KMS-11 (cell line): ENCODE results near the gene SMCO3.

ENCODE experiments used
- H2AFZ ChIP-seq: fragments of 200-600 bp; sonication (generic); 2 replicates; pipeline ENCODE4 v1.6.1; 2016; ENCODE audit warnings: antibody characterized with exemption, mixed run types, low read depth
- H3K27ac ChIP-seq: fragments of 200-600 bp; sonication (generic); 2 replicates; pipeline ENCODE4 v1.6.1; 2016; ENCODE audit warnings: mild to moderate bottlenecking, mixed run types
- H3K27me3 ChIP-seq: fragments of 200-600 bp; sonication (generic); 2 replicates; pipeline ENCODE4 v1.6.1; 2017; ENCODE audit warnings: mild to moderate bottlenecking, low read depth, mixed run types, moderate library complexity; ENCODE audit not compliant: insufficient read depth
- H3K36me3 ChIP-seq: fragments of 200-600 bp; sonication (generic); 2 replicates; pipeline ENCODE4 v1.6.1; 2017; ENCODE audit warnings: mild to moderate bottlenecking, mixed run types; ENCODE audit not compliant: insufficient read depth
- H3K4me1 ChIP-seq: fragments of 200-600 bp; sonication (generic); 2 replicates; pipeline ENCODE4 v1.6.1; 2016; ENCODE audit warnings: mild to moderate bottlenecking, low read depth, mixed run types; ENCODE audit not compliant: poor library complexity, severe bottlenecking
- H3K4me2 ChIP-seq: fragments of 200-600 bp; sonication (generic); 2 replicates; pipeline ENCODE4 v1.7.0; 2016; ENCODE audit warnings: mild to moderate bottlenecking, mixed run types
- H3K4me3 ChIP-seq: fragments of 200-600 bp; sonication (generic); IDR thresholded peaks from 2 replicates; pipeline ENCODE4 v1.6.1; 2017; ENCODE audit warnings: low read depth, low read length, mixed read lengths; ENCODE audit not compliant: insufficient read depth
- H3K79me2 ChIP-seq: fragments of 200-600 bp; sonication (generic); 2 replicates; pipeline ENCODE4 v1.6.1; 2016; ENCODE audit warnings: low read depth, mixed run types; ENCODE audit not compliant: insufficient read depth
- H3K9ac ChIP-seq: fragments of 200-600 bp; sonication (generic); 2 replicates; pipeline ENCODE4 v1.6.1; 2016; ENCODE audit warnings: mild to moderate bottlenecking, mixed run types
- H4K20me1 ChIP-seq: fragments of 200-600 bp; sonication (generic); 2 replicates; pipeline ENCODE4 v1.6.1; 2016; ENCODE audit warnings: mild to moderate bottlenecking, mixed run types; ENCODE audit not compliant: insufficient read depth
- TF ChIP-seq, protein P1 (sequence below): fragments of 200-600 bp; sonication (generic); conservative IDR thresholded peaks from 2 replicates; pipeline ENCODE4 v1.6.1; 2017; ENCODE audit warnings: low read depth, mild to moderate bottlenecking, antibody characterized with exemption, low read length, moderate library complexity, mixed read lengths

SMCO3 gene

GRCh38 chr12:14810167-14810952 lies 3.6 kb downstream of the SMCO3 start:
- no peak overlapping the region for H3K27ac ChIP-seq
- H2AFZ ChIP-seq, result no peak overlapping the region
- H4K20me1 ChIP-seq, result no peaks in the 10 kb centered on the region
- H3K4me2 ChIP-seq, result no peak overlapping the region
- H3K79me2 ChIP-seq, result no peaks in the 10 kb centered on the region
- H3K4me3 ChIP-seq, result no peak overlapping the region
- no peaks in the 10 kb centered on the region for H3K27me3 ChIP-seq
- no peak overlapping the region for H3K9ac ChIP-seq
- TF ChIP-seq, protein P1, sequence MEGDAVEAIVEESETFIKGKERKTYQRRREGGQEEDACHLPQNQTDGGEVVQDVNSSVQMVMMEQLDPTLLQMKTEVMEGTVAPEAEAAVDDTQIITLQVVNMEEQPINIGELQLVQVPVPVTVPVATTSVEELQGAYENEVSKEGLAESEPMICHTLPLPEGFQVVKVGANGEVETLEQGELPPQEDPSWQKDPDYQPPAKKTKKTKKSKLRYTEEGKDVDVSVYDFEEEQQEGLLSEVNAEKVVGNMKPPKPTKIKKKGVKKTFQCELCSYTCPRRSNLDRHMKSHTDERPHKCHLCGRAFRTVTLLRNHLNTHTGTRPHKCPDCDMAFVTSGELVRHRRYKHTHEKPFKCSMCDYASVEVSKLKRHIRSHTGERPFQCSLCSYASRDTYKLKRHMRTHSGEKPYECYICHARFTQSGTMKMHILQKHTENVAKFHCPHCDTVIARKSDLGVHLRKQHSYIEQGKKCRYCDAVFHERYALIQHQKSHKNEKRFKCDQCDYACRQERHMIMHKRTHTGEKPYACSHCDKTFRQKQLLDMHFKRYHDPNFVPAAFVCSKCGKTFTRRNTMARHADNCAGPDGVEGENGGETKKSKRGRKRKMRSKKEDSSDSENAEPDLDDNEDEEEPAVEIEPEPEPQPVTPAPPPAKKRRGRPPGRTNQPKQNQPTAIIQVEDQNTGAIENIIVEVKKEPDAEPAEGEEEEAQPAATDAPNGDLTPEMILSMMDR, result no peak
- H3K4me1 ChIP-seq, result no peaks in the 10 kb centered on the region
- no peaks in the 10 kb centered on the region for H3K36me3 ChIP-seq

- Histone ChIP-seq H3K9ac (peak overlapping the region; percentile 96; the same call in 1 of the 2 replicates), H3K36me3 (no peaks in the 10 kb centered on the region), H3K4me1 (peaks cover 22% of the 10 kb centered on the region), H2AFZ (peak overlapping the region; percentile 97), H3K79me2 (peaks cover 45% of the 10 kb centered on the region), H3K27ac (peak overlapping the region; percentile 94), H3K27me3 (no peaks in the 10 kb centered on the region), H3K4me3 (no peak overlapping the region), H3K4me2 (peak overlapping the region; percentile 52), H4K20me1 (0 out of 2 replicates have a peak, but pooled peaks cover 4% of the 10 kb centered on the region)
- TF ChIP-seq, protein P1, result no peak
Measured at GRCh38 chr12:14803830-14804160, 10.2 kb downstream of the SMCO3 start.

DNA sequence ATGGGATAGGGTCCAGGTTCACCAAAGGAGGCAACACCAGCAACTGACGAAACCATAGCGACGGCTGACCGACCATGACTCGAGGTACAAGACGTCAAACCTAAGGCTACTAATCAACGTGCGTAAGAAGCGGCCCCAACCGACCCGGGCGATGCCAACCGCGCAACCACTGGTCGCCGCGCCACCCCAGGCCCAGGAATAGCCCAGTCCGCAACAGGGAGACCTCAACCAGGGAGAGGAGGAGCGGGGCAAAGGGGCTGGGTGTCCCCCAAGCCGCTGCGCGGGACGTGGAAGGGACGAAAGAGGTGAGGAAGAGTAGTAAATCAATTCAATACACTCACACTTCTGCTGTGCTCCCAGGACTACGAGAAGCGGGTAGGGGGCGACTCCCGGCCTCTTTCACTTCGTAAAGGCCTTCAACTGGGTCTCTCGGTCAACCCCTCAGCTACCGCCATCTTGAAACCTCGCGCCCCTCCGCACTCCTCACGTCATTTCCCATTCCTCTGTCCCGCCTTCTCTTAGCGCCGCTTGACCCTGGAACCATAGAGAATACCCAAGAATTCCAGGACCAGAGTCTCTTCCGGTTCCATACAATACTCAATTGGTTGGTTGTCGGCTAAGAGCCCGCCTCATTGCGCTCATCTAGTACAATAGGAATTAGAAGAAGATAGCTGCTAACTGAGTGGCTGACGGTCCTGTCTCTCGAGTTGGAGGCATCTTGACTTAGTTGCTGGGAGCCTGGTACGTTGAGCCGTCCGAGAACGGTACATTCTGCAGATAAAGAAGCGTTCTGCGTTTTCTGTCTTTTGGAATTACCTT lies 10.8 kb downstream of the SMCO3 start, which contains the start of the genes C12orf60 and WBP11:
Gene C12orf60 (plus strand): TSS at position 660 of the 819 bp plus-strand sequence. CDS start 19,266 bp downstream, outside the sequence.
Gene WBP11 (minus strand): TSS at position 468 of the 819 bp plus-strand sequence. CDS start 2,095 bp downstream, outside the sequence.
- peak within 1 kb of the TSS; percentile 52 for H3K4me2 ChIP-seq
- 0 out of 2 replicates have a peak, but pooled peaks cover 4% of the 10 kb centered on the region for H4K20me1 ChIP-seq
- H3K4me3 ChIP-seq, result no peak within 1 kb of the TSS
- H3K27me3 ChIP-seq, result no peaks in the 10 kb centered on the region
- H3K27ac ChIP-seq, result peak within 1 kb of the TSS; percentile 94
- TF ChIP-seq, protein P1, result no peak
- H3K79me2 ChIP-seq, result peaks cover 45% of the 10 kb centered on the region
- peak within 1 kb of the TSS; percentile 97 for H2AFZ ChIP-seq
- H3K36me3 ChIP-seq, result no peaks in the 10 kb centered on the region
- H3K4me1 ChIP-seq, result peaks cover 22% of the 10 kb centered on the region
- peak within 1 kb of the TSS; percentile 96 for H3K9ac ChIP-seq

DNA sequence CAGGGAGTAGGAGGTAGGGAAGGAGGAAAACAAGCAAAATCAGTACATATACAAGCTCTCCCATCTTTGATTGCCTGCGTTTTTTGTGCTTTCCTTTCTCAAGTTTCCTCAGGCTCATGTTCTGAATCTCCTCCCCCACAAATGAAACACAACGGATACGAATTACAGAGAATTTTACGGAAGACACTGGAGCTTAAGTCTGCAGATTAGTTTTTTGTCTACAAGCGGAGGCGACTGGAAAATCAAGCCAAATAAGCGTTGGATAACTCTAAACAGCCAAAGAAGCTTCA lies 11.3 kb downstream of the SMCO3 start:
- Histone ChIP-seq H3K27ac (peak overlapping the region; percentile 94), H3K79me2 (peaks cover 45% of the 10 kb centered on the region), H3K36me3 (no peaks in the 10 kb centered on the region), H4K20me1 (0 out of 2 replicates have a peak, but pooled peaks cover 4% of the 10 kb centered on the region), H3K9ac (peak overlapping the region; percentile 96), H3K27me3 (no peaks in the 10 kb centered on the region), H2AFZ (peak overlapping the region; percentile 97; the same call in 1 of the 2 replicates), H3K4me1 (peaks cover 22% of the 10 kb centered on the region), H3K4me3 (no peak overlapping the region), H3K4me2 (peak overlapping the region; percentile 52)
- TF ChIP-seq, protein P1, result no peak
